ENCODE data around the gene TBX3. TPM values are rescaled to one million over a fixed set of nuclear protein-coding genes. Genes with fewer than 3 reads are reported as not detected.

The TBX3 gene
- total RNA-seq, 1 donor from 2014 or later, result 16.3 TPM

GRCh38 chr12:114656906-114657596 is 26.9 kb downstream of the TBX3 start:
- DNase-seq (ENCODE audit: low spot score, unreplicated experiment), result no peak
- no peak for TF ChIP-seq CTCF (IDR thresholded peaks at IDR 0.05; ENCODE audit: unreplicated experiment)
- Mint-ChIP-seq H3K4me1 (ENCODE audit: low read depth) (peaks cover 26% of the 10 kb centered on the region), H3K9me3 (ENCODE audit: low read depth) (peaks cover 3% of the 10 kb centered on the region), H3K36me3 (ENCODE audit: insufficient read depth) (no peaks in the 10 kb centered on the region), H3K27me3 (no peaks in the 10 kb centered on the region), H3K4me3 (ENCODE audit: low read depth) (no peak overlapping the region), H3K27ac (peak overlapping the region; percentile 84)

- no peak for DNase-seq (ENCODE audit: low spot score, unreplicated experiment)
- no peak overlapping the region for H3K4me3 Mint-ChIP-seq (ENCODE audit: low read depth)
- H3K4me1 Mint-ChIP-seq (ENCODE audit: low read depth), result peaks cover 26% of the 10 kb centered on the region
- no peak for TF ChIP-seq CTCF (IDR thresholded peaks at IDR 0.05; ENCODE audit: unreplicated experiment)
- H3K36me3 Mint-ChIP-seq (ENCODE audit: insufficient read depth), result no peaks in the 10 kb centered on the region
- H3K27me3 Mint-ChIP-seq, result no peaks in the 10 kb centered on the region
- peaks cover 3% of the 10 kb centered on the region for H3K9me3 Mint-ChIP-seq (ENCODE audit: low read depth)
- peak overlapping the region; percentile 37 for H3K27ac Mint-ChIP-seq
These were observed 27.8 kb downstream of the TBX3 start for GRCh38 chr12:114655934-114656749.

DNA sequence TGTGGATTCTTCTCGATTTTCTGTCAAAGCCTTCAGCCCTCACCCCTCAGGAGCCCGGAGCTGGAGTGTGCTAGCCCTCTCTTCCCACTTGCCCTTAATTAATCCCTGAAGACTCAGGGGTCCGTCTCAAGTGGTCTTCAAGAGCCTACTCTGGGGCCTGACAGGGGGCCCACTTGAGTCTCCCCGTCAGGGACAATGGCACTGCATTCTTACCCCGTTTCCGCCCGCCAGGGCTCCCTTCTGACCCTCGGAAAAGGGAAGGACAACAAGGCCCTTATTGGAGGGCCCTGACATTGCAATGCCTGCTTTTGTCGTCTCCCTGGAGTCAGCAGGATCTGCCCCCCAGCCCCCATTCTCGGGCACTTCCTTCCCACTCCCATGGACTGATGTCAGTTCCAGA is 34.4 kb downstream of the TBX3 start:
- no peak for DNase-seq (ENCODE audit: low spot score, unreplicated experiment)

DNA sequence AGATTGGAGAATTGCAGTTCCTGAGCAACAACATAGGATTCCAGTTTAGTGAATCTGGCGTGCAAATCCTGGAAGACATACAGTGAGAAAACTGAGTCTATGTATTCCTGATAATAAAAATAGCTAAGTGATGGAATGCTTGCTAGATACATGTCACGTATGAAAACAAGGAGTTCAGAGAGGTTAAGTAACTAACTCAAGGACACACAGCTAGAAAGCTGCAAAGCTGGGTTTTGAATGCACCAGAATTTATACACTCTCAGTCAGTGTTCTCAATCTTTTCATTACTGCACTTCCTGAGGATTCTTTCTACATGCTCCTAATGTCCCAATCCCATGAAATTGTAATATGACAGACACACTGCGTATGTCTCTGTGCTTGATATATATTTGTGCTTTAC is 35.3 kb downstream of the TBX3 start:
- H3K9me3 Mint-ChIP-seq (ENCODE audit: low read depth), result peaks cover 3% of the 10 kb centered on the region
- no peak for TF ChIP-seq CTCF (IDR thresholded peaks at IDR 0.05; ENCODE audit: unreplicated experiment)
- DNase-seq (ENCODE audit: low spot score, unreplicated experiment), result no peak
- H3K36me3 Mint-ChIP-seq (ENCODE audit: insufficient read depth), result no peaks in the 10 kb centered on the region
- no peak overlapping the region for H3K4me3 Mint-ChIP-seq (ENCODE audit: low read depth)
- peaks cover 2% of the 10 kb centered on the region for H3K27me3 Mint-ChIP-seq
- H3K27ac Mint-ChIP-seq, result no peak overlapping the region
- no peaks in the 10 kb centered on the region for H3K4me1 Mint-ChIP-seq (ENCODE audit: low read depth)

More for the DNA sequence above, 34.4 kb downstream of the TBX3 start:
- Mint-ChIP-seq H3K36me3 (ENCODE audit: insufficient read depth) (no peaks in the 10 kb centered on the region), H3K27ac (no peak overlapping the region), H3K27me3 (peaks cover 2% of the 10 kb centered on the region), H3K4me1 (ENCODE audit: low read depth) (no peaks in the 10 kb centered on the region), H3K4me3 (ENCODE audit: low read depth) (no peak overlapping the region), H3K9me3 (ENCODE audit: low read depth) (peaks cover 3% of the 10 kb centered on the region)
- TF ChIP-seq CTCF (IDR thresholded peaks at IDR 0.05; ENCODE audit: unreplicated experiment), result no peak

DNA sequence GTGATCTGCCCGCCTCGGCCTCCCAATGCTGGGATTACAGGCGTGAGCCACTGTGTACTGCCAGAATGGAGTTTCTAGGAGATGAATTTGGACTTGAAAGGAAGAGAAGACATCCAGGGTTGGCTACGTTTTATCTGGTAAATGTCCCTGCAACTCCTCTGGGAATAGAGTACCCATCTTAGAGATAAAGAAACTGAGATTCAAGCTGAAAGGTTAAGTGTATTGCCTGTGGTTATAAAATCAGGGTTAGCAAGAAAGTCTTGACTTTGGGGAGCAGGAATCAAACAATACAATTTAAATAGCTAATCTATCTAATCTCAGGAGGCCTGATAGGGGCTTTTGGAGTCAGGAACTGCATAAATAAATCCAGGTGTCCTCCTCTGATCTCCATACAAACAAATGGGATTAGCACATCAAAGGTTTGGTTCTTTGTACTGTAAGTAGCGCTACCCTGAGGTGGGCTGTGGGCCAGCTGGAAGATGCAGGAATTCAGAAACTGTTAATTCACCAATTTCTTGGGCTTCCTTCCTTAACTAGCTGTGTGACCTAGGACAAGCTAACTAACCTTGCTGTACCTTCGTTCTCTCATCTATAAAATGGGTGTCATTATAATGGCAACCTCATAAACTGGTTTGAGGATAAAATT is 45.1 kb downstream of the TBX3 start:
- Mint-ChIP-seq H3K27me3 (peaks cover 11% of the 10 kb centered on the region), H3K4me1 (ENCODE audit: low read depth) (peaks cover 3% of the 10 kb centered on the region), H3K36me3 (ENCODE audit: insufficient read depth) (no peaks in the 10 kb centered on the region), H3K27ac (no peak overlapping the region), H3K4me3 (ENCODE audit: low read depth) (no peak overlapping the region), H3K9me3 (ENCODE audit: low read depth) (no peaks in the 10 kb centered on the region)
- no peak for DNase-seq (ENCODE audit: low spot score, unreplicated experiment)
- no peak for TF ChIP-seq CTCF (IDR thresholded peaks at IDR 0.05; ENCODE audit: unreplicated experiment)
